OCI-LY7 (cell line): Measurements from ENCODE around the gene DHPS.

Experiments used
- CTCF ChIP-seq: fragments of 200-600 bp; sonication (generic); conservative IDR thresholded peaks from 2 replicates; pipeline ENCODE4 v1.5.1; 2014; ENCODE audit warnings: mild to moderate bottlenecking, antibody characterized with exemption, low read length, moderate library complexity, mixed read lengths
- EZH2phosphoT487 ChIP-seq: fragments of 200-600 bp; sonication (generic); IDR thresholded peaks from 2 replicates; pipeline ENCODE4 v1.6.1; 2018; ENCODE audit warnings: low read depth, borderline replicate concordance, mild to moderate bottlenecking, mixed run types, antibody characterized with exemption, low read length, moderate library complexity, mixed read lengths

GRCh38 chr19:12675940-12676339 is 5.7 kb downstream of the DHPS start:
- TF ChIP-seq CTCF, result no peak
- TF ChIP-seq EZH2phosphoT487, result no peak
